DMS153 (cell line): ENCODE measurements around the gene ARHGAP9.
A peak's percentile ranks its signal among the peaks of the same experiment; 100 is the strongest.

Experiments used
- DNase-seq: peaks from one replicate; lab custom pipeline; 2025; lab: John Stamatoyannopoulos, UW

The ARHGAP9 gene

DNA sequence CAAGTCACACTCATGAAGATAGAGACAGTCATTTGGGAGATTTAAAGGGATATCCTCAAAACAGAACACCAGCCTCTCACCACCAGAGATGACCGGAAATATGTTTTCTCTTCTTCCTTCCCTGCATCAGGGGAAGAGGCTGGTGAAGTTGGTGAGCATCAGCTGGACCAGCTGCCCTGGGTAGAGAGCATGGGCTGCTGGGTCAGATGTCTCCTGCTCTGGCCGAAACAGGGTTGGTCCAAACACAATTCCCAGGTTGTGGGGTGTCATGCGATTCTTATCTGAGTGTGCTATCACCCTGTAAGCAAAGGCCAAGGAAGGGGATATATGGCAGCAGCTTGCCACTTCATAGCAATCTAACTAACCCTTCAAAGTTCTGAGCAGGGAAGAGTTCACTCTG lies 7.3 kb downstream of the ARHGAP9 start:
- no peak for DNase-seq

DNA sequence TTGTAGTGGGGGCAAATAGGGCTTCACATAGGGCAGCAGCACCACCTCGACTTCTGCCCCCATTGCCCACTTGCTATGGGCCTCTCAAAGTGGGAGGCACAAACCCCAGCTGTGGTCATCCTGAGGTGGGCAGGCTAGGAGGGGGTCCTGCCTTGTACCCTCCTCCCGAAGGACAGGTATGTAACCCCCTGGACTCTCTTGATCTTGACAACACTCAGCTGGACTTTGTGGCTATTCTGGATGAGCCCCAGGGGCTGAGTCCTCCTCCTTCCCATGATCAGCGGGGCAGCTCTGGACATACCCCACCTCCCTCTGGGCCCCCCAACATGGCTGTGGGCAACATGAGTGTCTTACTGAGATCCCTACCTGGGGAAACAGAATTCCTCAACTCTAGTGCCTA lies 8.0 kb downstream of the ARHGAP9 start:
- DNase-seq: no peak

DNA sequence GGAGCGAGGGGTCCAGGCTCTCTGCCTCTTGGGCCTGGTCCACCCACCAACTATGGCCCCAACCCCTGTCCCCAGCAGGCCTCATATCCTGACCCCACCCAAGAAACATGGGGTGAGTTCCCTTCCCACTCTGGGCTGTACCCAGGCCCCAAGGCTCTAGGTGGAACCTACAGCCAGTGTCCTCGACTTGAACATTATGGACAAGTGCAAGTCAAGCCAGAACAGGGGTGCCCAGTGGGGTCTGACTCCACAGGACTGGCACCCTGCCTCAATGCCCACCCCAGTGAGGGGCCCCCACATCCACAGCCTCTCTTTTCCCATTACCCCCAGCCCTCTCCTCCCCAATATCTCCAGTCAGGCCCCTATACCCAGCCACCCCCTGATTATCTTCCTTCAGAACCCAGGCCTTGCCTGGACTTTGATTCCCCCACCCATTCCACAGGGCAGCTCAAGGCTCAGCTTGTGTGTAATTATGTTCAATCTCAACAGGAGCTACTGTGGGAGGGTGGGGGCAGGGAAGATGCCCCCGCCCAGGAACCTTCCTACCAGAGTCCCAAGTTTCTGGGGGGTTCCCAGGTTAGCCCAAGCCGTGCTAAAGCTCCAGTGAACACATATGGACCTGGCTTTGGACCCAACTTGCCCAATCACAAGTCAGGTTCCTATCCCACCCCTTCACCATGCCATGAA lies 8.6 kb downstream of the ARHGAP9 start:
- DNase-seq: no peak

DNA sequence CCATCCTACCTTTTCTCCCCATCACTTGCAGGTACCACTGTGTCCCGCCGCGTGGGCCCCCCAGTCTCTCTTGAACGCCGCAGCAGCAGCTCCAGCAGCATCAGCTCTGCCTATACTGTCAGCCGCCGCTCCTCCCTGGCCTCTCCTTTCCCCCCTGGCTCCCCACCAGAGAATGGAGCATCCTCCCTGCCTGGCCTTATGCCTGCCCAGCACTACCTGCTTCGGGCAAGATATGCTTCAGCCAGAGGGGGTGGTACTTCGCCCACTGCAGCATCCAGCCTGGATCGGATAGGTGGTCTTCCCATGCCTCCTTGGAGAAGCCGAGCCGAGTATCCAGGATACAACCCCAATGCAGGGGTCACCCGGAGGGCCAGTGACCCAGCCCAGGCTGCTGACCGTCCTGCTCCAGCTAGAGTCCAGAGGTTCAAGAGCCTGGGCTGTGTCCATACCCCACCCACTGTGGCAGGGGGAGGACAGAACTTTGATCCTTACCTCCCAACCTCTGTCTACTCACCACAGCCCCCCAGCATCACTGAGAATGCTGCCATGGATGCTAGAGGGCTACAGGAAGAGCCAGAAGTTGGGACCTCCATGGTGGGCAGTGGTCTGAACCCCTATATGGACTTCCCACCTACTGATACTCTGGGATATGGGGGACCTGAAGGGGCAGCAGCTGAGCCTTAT lies 9.2 kb downstream of the ARHGAP9 start:
- no peak for DNase-seq

DNA sequence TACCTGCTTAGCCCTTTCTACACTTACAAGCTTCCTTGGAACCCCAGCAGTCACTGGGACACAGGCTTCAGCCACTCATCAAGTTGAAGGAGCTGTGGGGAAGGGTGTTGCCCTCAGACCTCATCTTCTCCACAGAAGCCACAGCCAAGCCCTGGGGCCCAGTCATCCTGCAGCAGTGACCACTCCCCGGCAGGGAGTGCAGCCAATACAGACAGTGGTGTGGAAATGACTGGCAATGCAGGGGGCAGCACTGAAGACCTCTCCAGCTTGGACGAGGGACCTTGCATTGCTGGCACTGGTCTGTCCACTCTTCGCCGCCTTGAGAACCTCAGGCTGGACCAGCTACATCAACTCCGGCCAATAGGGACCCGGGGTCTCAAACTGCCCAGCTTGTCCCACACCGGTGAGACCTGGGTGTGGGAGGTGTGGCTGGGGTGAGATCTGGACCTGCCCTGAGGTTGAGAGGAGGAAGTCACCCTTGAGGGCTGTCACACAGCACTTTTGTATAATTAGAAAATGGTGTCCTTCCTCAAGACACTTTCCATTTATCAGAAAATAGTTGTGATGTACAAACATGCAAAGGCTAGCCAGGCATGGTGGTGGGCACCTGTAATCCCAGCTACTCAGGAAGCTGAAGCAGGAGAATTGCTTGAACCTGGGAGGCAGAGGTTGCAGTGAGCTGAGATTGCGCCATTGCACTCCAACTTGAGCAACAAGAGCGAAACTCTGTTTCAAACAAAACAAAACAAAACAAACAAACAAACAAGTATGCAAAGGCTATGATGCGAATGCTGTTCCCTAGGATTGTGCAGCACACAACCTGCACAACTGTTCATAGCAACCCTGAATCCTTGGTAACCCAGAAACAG lies 10.1 kb downstream of the ARHGAP9 start:
- DNase-seq: no peak

DNA sequence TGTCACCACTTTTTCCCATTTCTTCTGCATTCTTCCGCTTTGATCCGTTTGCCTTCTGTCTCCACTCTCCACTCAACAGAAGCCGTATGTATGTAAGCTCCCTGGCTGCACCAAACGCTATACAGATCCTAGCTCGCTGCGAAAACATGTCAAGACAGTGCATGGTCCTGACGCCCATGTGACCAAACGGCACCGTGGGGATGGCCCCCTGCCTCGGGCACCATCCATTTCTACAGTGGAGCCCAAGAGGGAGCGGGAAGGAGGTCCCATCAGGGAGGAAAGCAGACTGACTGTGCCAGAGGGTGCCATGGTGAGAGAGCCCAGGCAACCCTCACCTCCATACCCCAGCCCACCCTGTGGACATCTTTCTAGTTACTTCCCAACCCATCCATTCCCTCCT lies 11.8 kb downstream of the ARHGAP9 start:
- DNase-seq: no peak

DNA sequence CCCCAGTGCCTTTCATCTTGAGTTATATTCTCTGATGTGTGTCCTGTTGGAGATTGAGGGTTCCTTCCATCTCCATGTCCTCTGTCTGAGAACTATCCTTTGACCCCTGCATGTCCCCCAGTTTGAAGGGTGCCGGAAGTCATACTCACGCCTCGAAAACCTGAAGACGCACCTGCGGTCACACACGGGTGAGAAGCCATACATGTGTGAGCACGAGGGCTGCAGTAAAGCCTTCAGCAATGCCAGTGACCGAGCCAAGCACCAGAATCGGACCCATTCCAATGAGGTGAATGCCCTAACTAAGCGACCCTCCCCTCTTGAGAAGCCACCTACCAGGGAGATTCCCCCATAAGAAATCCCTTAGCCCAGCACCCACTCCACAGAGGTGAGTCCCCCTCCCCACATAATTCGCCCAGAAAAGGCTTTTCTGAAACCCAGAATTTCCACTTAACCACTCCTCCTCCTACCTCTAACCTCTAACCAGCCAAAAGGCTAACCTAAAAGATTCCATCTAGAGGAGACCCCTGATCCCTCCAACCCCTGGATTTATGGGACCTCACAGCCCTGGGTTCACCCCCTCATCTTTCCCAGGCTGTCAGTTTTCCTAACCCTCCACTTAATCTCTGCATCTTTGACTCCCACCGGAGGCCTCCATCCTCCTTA lies 12.3 kb downstream of the ARHGAP9 start:
- no peak for DNase-seq

DNA sequence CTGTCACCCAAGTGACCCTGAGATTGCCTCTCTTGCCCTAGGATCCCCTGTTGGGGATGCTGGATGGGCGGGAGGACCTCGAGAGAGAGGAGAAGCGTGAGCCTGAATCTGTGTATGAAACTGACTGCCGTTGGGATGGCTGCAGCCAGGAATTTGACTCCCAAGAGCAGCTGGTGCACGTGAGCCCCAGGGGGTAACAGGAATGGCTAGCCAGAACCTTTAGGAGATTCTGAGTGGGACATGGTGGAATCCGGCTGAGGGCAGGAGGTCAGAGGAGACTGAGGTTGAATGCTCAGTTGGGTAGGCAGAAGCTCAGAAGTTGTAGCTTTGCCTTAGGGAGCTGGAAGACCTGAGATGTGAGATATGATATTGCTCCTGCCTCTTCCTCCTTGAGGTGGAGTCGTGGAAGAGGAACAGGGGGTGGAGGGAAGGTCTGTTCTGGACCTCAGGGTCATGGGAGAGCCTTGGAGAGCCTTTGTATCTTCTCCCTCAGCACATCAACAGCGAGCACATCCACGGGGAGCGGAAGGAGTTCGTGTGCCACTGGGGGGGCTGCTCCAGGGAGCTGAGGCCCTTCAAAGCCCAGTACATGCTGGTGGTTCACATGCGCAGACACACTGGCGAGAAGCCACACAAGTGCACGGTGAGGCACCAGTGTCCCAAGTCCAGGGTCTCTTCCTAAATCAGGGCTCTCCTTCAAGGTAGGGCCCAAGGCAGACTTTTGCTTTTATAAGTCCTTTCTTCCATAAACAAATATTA lies 13.7 kb downstream of the ARHGAP9 start:
- no peak for DNase-seq

DNA sequence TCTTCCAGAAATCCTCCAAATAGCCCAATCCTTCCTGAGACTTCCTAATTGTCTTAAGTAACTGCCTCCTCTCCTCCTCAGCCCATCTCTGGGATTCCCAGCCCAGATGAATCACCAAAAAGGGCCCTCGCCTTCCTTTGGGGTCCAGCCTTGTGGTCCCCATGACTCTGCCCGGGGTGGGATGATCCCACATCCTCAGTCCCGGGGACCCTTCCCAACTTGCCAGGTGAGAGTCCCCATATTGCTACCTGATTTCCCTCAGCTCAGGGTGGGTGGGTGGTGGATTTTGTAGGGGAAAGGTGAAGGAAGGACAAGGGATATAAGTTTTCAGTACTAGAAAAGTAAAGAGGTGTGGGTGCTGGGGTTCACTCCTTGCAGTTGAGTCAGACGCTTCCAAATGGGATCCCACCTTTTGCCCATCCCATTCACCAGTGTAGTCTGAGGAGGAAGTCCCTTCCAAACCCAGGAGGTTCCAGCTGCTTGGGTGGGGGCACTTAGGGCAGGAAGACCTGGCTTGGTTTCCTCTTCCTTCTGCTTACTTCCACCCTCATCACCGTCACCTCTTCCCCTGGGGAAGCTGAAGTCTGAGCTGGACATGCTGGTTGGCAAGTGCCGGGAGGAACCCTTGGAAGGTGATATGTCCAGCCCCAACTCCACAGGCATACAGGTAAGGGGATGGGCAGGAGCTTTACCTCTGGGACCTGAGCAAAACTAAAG lies 14.5 kb downstream of the ARHGAP9 start:
- DNase-seq: no peak

DNA sequence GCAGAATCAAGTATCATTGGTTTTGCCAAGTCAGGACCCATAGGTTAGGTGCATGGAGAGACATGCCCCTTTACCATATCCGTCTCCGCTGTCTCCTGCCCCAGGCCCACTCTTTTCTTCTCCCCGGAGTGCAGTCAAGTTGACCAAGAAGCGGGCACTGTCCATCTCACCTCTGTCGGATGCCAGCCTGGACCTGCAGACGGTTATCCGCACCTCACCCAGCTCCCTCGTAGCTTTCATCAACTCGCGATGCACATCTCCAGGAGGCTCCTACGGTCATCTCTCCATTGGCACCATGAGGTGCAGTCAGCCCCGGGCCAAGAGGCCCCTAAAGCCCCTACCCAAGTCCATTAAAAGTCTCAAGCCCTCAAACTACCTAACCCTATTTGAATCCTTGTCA lies 15.1 kb downstream of the ARHGAP9 start:
- no peak for DNase-seq

DNA sequence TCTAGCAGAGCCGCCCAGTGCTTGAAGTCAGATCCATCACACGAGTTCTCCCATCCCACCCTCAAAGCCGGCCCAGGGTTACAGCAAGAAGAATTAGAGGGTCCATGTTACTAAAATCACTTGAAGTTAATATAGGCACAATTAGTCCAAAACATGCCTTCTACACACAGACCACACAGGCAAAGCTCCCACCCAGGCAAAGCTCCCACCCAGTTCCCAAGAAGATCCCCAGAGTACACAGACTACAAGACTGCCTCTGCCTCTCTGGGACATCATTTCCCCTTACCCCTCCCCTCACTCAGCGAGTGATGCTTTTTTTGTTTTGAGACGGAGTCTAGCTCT lies 16.8 kb downstream of the ARHGAP9 start:
- DNase-seq: no peak

DNA sequence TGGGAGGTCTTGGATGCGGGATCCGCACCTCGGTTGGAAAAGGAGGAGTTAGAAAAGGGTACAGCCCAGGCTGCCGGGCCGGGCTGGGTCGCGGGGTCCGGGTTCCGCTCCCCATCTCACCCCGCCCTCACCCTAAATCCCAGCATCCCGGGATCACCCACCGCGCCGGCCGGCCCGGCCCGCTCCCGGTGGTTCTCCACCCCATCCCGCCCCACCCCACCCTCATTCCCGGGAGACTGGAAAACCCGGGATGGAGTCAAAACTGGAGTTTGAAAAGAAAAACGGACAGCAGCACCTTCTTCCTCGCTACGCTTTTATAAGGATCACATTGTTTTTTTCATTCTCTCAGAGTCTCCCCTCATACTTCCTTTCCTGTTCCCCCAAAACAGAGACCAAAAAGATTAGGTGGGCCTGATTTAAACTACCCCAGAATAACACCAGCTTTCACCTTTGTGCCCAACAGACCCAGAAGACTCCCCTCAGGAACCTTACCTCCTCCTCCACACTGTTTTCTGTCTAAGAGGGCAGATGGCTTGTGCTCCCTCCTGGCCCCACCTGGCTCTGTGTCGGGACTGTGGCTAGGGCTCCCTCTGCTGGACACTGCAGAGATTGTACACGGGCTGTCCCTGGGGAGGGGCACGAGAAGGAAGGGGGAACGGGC lies 17.3 kb downstream of the ARHGAP9 start:
- peak; percentile 90 for DNase-seq

DNA sequence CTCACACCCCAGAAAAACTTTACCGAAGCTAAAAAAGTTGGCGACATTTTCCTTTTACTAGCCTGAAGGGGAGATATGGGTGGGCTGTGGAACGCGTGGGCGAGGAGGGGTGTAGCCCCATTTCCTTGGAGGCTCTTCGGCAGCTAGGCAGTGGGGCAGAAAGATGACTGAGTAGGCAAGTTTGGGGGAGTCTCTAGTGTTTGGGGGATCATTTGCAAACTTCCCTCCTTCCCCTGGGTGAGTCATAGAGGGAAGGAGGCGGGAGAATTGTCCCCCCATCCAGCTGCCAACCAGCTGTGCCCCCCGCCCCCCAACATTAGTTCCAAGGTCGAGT lies 17.8 kb downstream of the ARHGAP9 start:
- no peak for DNase-seq

DNA sequence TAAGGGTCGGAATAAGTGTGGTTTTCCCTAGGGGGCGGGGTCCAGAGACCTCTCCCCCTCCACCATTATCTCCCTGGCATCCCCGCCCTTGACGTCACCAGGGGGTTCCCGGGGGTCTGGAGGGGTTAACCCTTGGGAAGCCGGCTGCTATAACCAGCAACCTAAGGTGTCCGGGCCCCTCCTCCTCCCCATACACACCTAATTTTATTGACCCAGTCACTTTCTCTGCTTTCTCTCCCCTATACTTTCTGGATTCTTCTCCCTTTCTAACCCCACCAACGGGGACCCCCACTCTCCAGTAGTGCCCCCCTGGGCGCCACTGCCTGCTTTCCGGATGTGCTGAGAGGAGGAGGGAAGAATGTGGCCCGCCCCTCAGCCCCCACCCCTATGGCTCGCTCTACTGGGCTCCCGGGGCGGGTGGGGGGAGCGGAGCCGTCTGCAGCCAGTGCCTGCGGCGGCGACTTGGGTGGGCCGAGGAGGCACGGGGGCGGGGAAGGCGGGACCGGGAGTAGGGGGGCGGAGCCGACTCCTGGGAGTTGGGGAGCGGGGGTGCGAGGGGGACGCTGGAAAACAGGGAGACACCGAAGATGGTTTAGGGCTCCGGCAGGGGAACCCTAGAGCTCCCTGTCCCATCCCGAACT lies 18.3 kb downstream of the ARHGAP9 start:
- no peak for DNase-seq

DNA sequence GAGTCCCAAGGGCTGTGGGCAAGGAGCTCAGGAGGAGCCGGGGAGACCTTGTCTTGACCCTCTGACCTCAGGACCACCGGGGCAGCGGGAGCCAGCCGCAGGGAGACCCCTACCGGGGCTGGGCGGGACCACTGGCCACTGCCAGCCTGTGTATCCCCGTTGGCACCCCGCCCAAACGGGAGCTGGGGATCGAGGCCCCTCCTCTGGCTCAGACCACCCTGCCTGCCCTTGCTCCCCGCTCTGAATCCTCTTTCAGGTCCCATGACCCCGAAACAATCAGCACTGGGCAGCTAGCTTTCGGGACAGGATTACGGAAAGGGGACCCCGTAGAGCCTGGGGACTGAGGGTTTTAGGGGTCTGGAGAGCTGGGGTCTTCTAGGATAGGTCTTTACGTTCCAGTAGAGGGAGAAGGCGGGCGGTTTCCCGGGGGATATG lies 18.8 kb downstream of the ARHGAP9 start:
- no peak for DNase-seq

DNA sequence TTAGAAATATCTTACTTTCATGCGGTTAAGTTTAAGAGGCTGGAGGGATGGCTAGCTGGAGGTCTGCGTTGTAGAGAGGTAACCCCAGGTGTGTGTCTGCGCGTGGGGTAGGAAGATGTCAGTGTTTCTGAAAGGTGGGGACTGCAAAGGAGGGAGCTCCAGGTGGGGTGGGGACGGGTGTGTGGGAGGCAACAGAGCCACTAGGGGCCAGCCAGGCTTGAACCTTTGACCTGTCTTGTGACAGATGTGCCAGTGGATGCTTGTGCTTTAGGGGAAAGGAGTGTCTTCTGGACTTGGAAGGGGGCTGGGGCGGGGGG lies 19.2 kb downstream of the ARHGAP9 start:
- no peak for DNase-seq

DNA sequence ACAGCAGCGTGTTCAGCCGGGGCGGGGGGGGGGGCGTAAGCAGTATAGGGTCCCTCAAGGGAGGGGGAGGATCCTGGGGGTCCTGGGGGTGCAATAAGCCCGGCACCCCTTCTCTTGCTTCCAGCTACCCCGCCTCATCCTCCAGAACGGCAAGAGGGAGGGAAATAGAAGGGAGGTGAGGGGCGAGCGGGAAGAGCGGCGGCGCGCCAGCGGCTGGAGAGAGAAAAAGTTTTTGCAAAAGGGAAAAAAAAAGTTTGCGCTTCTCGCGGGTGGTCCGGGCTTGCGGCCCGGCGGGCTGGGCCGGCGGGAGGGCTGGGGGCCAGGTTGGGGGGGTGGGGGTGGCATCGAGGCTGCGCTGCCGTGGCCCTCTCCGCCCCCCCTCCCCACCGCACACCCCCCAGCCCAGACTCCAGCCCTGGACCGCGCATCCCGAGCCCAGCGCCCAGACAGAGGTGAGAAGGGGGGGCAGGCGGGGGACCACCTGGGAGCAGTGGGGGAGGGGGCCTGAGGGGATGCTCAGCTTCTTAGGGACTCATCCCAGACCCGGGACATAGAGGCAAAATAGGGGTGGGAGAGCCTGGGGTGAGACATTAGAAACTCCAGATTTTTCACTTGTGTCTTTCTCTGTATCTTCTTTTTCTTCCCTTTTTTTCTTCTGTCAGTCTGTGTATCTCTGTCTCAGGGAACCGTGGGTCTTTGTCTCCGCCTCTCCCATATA lies 19.8 kb downstream of the ARHGAP9 start, which contains the start of gene GLI1:
Gene GLI1, plus strand, starts transcription at position 36 of the 718 bp plus-strand sequence. CDS start 3,907 bp downstream, outside the sequence.
- DNase-seq: no peak

DNA sequence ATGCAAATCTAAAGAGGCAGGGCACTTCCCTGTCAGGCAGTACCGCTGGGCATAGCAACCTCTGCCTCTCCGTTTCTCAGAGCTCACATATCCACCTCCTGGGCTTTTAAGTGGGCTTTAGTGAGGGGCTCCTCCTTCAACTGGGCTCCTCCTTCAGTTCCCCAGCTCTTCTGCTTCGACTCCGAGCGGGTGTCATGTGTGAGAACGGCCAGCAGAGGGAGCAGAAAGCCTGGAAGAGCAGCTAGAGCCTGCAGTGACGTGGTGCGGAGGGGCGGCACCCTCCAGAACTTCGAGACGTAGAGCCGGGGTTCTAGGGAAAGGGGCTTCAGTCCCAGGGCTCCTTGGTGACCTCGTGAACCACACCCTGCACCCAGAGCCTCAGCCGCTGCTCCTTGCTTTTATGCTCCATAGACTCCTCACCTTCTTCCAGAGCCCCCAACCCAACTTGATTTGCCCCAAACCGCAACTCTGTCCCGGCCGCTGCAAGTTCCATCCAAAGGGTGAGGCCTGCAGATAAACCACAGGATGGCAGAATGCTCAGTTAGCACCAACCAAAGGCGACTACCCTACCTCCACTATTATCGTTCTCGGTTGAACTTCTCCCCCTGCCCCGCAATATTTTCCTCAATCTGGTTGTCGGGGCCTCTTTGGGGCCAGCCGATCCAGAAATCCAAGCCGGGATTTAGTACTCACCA lies 20.5 kb downstream of the ARHGAP9 start:
- peak; percentile 90 for DNase-seq

DNA sequence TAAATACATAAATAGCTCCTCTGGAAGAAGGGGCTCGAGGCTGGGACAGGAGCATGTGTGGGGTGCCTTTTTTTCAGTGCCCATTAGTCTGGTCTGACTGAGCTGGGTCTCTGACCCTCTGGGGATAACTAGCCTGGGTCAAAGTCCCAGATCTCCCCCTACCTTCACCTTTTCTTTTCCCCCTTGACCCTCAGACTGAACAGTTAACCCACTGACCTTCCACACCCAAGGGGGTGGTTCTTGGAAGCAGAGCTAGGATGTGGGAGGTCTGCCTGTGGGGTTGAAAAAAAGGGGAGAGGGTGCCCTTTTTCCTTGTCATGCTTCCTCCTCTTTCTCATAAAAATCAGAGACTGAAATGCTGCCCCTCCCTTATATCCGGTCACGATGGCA lies 21.0 kb downstream of the ARHGAP9 start:
- no peak for DNase-seq
